ENCODE results near the gene KRTAP4-11.

DNA sequence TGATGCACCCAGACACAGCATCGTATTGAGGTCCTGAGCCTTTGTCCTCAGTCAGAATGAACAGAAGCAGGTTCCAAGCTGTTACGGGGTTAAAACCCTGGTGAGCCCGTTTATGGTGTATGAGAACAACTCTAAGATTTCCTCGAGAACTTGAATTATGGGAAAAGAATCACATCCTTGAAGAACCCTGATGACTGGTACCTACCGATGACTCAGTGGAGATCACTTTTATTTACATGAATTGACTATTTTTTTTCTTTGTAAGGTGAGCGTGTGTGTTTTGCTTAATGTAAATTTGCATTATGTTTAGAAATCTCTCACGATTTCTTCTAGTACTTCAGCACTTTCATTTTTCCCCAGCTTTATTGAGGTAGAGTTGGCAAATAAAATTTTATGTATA lies 45.7 kb upstream of the KRTAP4-11 start:
- TF ChIP-seq, protein P1, sequence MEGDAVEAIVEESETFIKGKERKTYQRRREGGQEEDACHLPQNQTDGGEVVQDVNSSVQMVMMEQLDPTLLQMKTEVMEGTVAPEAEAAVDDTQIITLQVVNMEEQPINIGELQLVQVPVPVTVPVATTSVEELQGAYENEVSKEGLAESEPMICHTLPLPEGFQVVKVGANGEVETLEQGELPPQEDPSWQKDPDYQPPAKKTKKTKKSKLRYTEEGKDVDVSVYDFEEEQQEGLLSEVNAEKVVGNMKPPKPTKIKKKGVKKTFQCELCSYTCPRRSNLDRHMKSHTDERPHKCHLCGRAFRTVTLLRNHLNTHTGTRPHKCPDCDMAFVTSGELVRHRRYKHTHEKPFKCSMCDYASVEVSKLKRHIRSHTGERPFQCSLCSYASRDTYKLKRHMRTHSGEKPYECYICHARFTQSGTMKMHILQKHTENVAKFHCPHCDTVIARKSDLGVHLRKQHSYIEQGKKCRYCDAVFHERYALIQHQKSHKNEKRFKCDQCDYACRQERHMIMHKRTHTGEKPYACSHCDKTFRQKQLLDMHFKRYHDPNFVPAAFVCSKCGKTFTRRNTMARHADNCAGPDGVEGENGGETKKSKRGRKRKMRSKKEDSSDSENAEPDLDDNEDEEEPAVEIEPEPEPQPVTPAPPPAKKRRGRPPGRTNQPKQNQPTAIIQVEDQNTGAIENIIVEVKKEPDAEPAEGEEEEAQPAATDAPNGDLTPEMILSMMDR (IDR thresholded peaks at IDR 0.05) = no peak
- TF ChIP-seq POLR2A (IDR thresholded peaks at IDR 0.05) = no peak
